Stimulated activated CD4-positive, alpha-beta T cell treated with anti-CD3 and anti-CD28 coated beads, Interleukin-15, amount 100 ng/mL, for 1 hour (primary cell): ENCODE measurements around the gene G6PC3.

Experiments used
- DNase-seq, 2 donors: peaks; one replicate each; pipeline ENCODE4 v3.0.0-alpha.2; 2020; ENCODE audit warnings: low read depth in 1 of 2, low spot score in 1 of 2

G6PC3 gene

DNA sequence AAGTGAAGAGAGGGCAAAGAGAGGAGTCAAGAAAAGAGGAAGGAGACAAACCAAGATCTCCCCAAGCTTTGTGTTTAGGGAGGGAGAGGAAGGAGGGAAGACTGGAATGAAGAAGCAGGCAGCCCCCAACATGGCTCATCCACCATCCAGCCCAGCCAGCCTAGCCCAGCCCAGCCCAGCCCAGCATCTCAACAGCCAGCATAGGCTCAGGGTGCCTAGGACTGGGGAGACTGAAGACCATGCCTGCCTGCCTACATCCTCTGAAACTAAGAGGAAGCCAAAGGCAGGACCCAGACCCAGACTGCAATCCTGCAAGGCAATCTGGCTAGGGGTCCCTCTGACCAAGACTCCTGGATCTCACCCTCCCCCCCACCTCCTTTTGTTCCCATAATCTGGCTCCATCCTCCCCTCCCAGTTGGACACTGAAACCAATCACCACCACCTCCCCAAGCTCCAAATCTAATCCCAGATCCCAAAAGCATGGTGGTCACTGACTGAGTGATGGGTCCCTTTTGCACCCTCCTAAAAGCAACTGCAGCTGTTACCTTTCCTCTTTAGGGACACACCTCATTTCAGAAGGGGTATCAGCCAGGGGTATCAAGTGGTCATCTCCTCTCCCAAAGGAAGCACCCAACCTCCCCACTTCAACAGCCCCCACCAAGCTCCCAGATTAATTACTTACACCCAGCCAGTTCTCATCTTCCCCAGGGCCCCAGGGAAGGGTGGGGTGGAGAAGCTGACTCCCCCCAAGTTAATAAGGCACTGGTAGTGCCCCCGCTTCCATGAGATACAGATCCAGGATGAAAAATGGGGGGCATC is 51.7 kb downstream of the G6PC3 start:
- DNase-seq = no peak

DNA sequence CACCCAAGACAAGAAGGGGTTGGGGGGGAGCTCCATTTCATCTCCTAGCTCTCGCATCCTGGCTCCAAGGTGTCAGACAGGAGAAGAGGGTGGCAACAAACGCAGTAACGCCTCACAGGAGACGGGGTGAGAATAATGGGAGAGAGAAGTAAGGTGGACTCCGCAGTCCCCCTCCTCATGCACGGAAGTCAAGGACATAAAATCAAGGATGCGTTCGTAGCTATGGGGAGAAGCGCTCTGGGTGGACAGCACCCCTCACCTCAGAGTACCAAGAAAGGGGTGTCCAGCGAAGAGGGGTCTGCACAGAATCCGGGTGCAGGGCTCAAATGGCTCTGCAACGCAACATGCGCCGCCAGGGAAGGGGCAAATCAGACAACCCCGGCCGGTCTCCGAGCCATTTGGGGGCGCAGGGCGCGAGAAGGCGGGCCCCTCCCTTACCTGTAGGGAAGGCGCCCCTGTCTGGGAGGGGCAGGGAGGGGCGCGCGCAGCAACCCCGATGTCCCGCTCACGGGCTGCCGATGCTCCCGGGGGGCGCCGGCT is 52.4 kb downstream of the G6PC3 start:
- DNase-seq = peak in 1 of 2 donors; percentile 14

- peak; percentile 90 to 95 for DNase-seq
Measured at GRCh38 chr17:44123356-44124117, 53.0 kb downstream of the G6PC3 start, which contains the start of gene HDAC5. HDAC5 (minus strand) TSS chr17:44123641; CDS start chr17:44117515, 6,126 bp downstream.

- no peak for DNase-seq
Measured at GRCh38 chr17:44124118-44124438, 53.5 kb downstream of the G6PC3 start.
